Measurements from ENCODE around the gene GLO1.

GLO1 gene

DNA sequence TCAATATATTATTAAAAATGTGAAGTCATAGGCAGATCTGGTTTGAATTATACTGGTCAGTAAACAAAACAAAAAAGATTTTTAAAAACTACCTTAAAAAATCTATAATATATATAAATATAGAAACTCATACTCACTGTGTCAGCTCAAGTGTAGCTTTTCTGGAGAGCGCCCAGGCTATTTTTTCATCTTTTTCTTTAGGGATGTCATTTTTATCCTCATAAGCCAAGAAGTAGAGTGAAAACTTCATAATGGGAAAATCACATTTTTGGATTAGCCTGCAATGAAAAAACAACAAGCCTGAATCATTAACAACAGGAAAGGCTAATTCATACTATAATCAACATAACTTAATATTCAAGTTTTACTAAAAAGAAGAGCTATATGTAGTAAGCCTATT is 18.7 kb downstream of the GLO1 start:
- TF ChIP-seq TAF1 (IDR thresholded peaks at IDR 0.05; ENCODE audit: borderline replicate concordance, insufficient read depth, low read length), result no peak
- no peak for TF ChIP-seq SIN3A (IDR thresholded peaks at IDR 0.05; ENCODE audit: borderline replicate concordance, insufficient read depth, low read length)
- TF ChIP-seq, protein P1, sequence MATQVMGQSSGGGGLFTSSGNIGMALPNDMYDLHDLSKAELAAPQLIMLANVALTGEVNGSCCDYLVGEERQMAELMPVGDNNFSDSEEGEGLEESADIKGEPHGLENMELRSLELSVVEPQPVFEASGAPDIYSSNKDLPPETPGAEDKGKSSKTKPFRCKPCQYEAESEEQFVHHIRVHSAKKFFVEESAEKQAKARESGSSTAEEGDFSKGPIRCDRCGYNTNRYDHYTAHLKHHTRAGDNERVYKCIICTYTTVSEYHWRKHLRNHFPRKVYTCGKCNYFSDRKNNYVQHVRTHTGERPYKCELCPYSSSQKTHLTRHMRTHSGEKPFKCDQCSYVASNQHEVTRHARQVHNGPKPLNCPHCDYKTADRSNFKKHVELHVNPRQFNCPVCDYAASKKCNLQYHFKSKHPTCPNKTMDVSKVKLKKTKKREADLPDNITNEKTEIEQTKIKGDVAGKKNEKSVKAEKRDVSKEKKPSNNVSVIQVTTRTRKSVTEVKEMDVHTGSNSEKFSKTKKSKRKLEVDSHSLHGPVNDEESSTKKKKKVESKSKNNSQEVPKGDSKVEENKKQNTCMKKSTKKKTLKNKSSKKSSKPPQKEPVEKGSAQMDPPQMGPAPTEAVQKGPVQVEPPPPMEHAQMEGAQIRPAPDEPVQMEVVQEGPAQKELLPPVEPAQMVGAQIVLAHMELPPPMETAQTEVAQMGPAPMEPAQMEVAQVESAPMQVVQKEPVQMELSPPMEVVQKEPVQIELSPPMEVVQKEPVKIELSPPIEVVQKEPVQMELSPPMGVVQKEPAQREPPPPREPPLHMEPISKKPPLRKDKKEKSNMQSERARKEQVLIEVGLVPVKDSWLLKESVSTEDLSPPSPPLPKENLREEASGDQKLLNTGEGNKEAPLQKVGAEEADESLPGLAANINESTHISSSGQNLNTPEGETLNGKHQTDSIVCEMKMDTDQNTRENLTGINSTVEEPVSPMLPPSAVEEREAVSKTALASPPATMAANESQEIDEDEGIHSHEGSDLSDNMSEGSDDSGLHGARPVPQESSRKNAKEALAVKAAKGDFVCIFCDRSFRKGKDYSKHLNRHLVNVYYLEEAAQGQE (IDR thresholded peaks at IDR 0.05; ENCODE audit: insufficient read depth in 1 of 2, low read depth in 2 of 2, low read length in 2 of 2), result no peak

DNA sequence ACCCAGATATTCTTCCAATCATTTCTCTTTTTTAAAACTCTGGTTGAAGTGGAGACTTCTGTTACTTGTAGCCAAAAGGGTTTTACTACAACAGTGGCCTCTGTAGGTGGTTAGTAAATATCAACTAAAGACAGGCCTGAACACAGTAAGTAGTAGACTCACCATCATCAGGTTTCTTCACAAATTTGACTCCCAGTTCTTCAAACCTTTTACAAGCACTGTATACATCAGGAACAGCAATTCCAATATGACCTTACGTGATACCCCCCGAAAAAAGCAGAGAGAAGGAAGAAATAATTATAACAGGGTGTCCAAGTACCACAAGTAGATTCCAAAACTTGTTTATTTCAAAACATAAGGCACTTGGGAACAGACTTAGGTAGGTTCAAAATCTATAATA is 21.1 kb downstream of the GLO1 start:
- TF ChIP-seq SIN3A (IDR thresholded peaks at IDR 0.05; ENCODE audit: borderline replicate concordance, insufficient read depth, low read length) (no peak), TAF1 (IDR thresholded peaks at IDR 0.05; ENCODE audit: borderline replicate concordance, insufficient read depth, low read length) (no peak), FOXP2 (optimal IDR thresholded peaks at IDR 0.05; ENCODE audit: borderline replicate concordance, extremely low read depth, extremely low read length, insufficient read depth) (no peak), POLR2AphosphoS5 (IDR thresholded peaks at IDR 0.05; ENCODE audit: low read depth, low read length) (no peak)
- TF ChIP-seq, protein P1 (IDR thresholded peaks at IDR 0.05; ENCODE audit: insufficient read depth in 1 of 2, low read depth in 2 of 2, low read length in 2 of 2), result no peak

DNA sequence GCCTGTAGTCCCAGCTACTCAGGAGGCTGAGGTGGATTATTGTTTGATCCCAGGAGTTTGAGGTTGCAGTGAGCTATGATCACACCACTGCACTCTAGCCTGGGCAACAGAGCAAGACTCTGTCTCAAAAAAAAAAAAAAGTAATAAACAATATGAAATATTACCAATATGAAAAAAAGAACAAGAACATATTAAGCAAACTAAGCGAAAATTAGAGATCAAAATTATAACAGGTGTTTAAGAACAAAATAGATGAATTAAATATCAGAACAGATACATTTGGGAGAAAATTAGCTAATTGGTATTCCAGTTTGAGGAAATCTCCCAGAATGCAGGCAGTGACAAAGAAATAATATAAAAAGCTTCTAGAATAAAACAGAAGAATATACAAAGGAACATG is 23.3 kb downstream of the GLO1 start:
- TF ChIP-seq SIN3A (IDR thresholded peaks at IDR 0.05; ENCODE audit: borderline replicate concordance, insufficient read depth, low read length) (no peak), TAF1 (IDR thresholded peaks at IDR 0.05; ENCODE audit: borderline replicate concordance, insufficient read depth, low read length) (no peak), POLR2AphosphoS5 (IDR thresholded peaks at IDR 0.05; ENCODE audit: low read depth, low read length) (no peak), FOXP2 (optimal IDR thresholded peaks at IDR 0.05; ENCODE audit: borderline replicate concordance, extremely low read depth, extremely low read length, insufficient read depth) (no peak)
- TF ChIP-seq, protein P1 (IDR thresholded peaks at IDR 0.05; ENCODE audit: insufficient read depth in 1 of 2, low read depth in 2 of 2, low read length in 2 of 2), result no peak

DNA sequence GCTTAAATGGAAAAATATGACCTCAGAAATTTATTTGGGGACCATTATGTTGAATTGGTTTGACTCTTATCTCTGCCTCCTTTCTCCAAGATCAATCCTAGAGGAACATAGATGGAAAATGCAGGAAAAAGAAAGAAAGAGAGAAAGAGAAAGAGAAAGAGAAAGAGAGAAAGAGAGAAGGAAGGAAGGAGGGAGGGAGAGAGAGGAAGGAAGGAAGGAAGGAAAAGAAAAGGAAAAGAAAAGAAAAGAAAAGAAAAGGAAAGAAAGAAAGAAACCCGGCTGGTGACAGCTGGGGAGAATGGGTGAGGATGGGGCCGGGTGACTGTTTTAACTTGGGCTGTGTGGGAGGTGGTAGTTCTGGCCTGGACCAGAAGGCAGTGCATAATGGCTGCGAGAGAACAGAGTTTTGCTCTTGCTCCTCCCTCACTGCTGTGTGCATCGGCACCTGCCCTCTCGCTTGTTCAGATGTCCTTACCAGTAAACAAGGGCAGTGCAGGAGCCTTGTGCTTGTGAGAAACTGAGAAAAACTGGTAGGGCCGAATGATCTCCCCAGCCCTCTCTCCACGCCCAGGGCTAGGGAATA is 24.7 kb downstream of the GLO1 start:
- TF ChIP-seq TAF1 (IDR thresholded peaks at IDR 0.05; ENCODE audit: borderline replicate concordance, insufficient read depth, low read length) (no peak), FOXP2 (optimal IDR thresholded peaks at IDR 0.05; ENCODE audit: borderline replicate concordance, extremely low read depth, extremely low read length, insufficient read depth) (no peak), POLR2AphosphoS5 (IDR thresholded peaks at IDR 0.05; ENCODE audit: low read depth, low read length) (no peak), SIN3A (IDR thresholded peaks at IDR 0.05; ENCODE audit: borderline replicate concordance, insufficient read depth, low read length) (no peak)
- TF ChIP-seq, protein P1 (IDR thresholded peaks at IDR 0.05; ENCODE audit: insufficient read depth in 1 of 2, low read depth in 2 of 2, low read length in 2 of 2), result no peak
